NCI-H2107 treated with DMSO at 0.1 percent for 48 hours (cell line): ENCODE data around the gene AHCYL2.
"Not testable (repeated sequence)": the region's sequence is repeated elsewhere in the genome, so short reads cannot be mapped to it uniquely, and the experiment has no call there.

Experiments used
- DNase-seq: peaks from one replicate; lab custom pipeline; 2025; ENCODE audit not compliant: unreplicated experiment; lab: John Stamatoyannopoulos, UW

Gene AHCYL2

GRCh38 chr7:129240119-129240820 is 15.4 kb downstream of the AHCYL2 start:
- DNase-seq: no peak

GRCh38 chr7:129244220-129244619 is 19.4 kb downstream of the AHCYL2 start:
- DNase-seq: no peak

GRCh38 chr7:129245533-129245932 is 20.7 kb downstream of the AHCYL2 start:
- no peak for DNase-seq

GRCh38 chr7:129247087-129247486 is 22.3 kb downstream of the AHCYL2 start:
- DNase-seq: no peak

GRCh38 chr7:129252128-129252527 is 27.3 kb downstream of the AHCYL2 start:
- DNase-seq: peak; percentile 33

GRCh38 chr7:129252603-129253002 is 27.8 kb downstream of the AHCYL2 start:
- not testable (repeated sequence) for DNase-seq

- DNase-seq: no peak
Measured at GRCh38 chr7:129255800-129256199, 31.0 kb downstream of the AHCYL2 start.

- DNase-seq: no peak
Measured at GRCh38 chr7:129256221-129256620, 31.4 kb downstream of the AHCYL2 start.

GRCh38 chr7:129257168-129257567 is 32.3 kb downstream of the AHCYL2 start:
- no peak for DNase-seq

GRCh38 chr7:129258649-129259389 is 34.0 kb downstream of the AHCYL2 start:
- peak; percentile 35 for DNase-seq

GRCh38 chr7:129262324-129262723 is 37.5 kb downstream of the AHCYL2 start:
- no peak for DNase-seq

GRCh38 chr7:129263168-129263567 is 38.3 kb downstream of the AHCYL2 start:
- no peak for DNase-seq

- no peak for DNase-seq
Measured at GRCh38 chr7:129264534-129264933, 39.7 kb downstream of the AHCYL2 start.

- DNase-seq: no peak
Measured at GRCh38 chr7:129265328-129265727, 40.5 kb downstream of the AHCYL2 start.

- DNase-seq: no peak
Measured at GRCh38 chr7:129266181-129266580, 41.4 kb downstream of the AHCYL2 start.

- DNase-seq: no peak
Measured at GRCh38 chr7:129270077-129270476, 45.2 kb downstream of the AHCYL2 start.

GRCh38 chr7:129271500-129272355 is 46.9 kb downstream of the AHCYL2 start:
- peak; percentile 64 for DNase-seq

GRCh38 chr7:129273936-129274335 is 49.1 kb downstream of the AHCYL2 start:
- no peak for DNase-seq

- no peak for DNase-seq
Measured at GRCh38 chr7:129277629-129278028, 52.8 kb downstream of the AHCYL2 start.

- no peak for DNase-seq
Measured at GRCh38 chr7:129278688-129279087, 53.9 kb downstream of the AHCYL2 start.

- DNase-seq: no peak
Measured at GRCh38 chr7:129279757-129280156, 54.9 kb downstream of the AHCYL2 start.

GRCh38 chr7:129281163-129281562 is 56.3 kb downstream of the AHCYL2 start:
- DNase-seq: no peak
